Muscle layer of colon (tissue), 2 donors: ENCODE measurements around the gene DUSP18.

ENCODE experiments used
- H3K27ac ChIP-seq: one replicate; pipeline ENCODE4 v1.7.0; 2013; ENCODE audit warnings: low read depth, mild to moderate bottlenecking, low read length, moderate library complexity
- H3K27me3 ChIP-seq, 2 donors: one replicate each; pipeline ENCODE4 v1.7.0; 2013; ENCODE audit warnings: low read length in 2 of 2, mild to moderate bottlenecking in 2 of 2; ENCODE audit not compliant: insufficient read depth in 2 of 2, control insufficient read depth in 1 of 2
- H3K36me3 ChIP-seq: one replicate; pipeline ENCODE4 v1.7.0; 2013; ENCODE audit warnings: mild to moderate bottlenecking, low read length; ENCODE audit not compliant: insufficient read depth
- H3K4me1 ChIP-seq: one replicate; pipeline ENCODE4 v1.7.0; 2013; ENCODE audit warnings: mild to moderate bottlenecking, low read length; ENCODE audit not compliant: insufficient read depth
- H3K4me3 ChIP-seq, 2 donors: one replicate each; pipeline ENCODE4 v1.7.0; 2013; ENCODE audit warnings: low read length in 2 of 2, low read depth in 1 of 2, mild to moderate bottlenecking in 1 of 2, moderate library complexity in 1 of 2
- H3K9ac ChIP-seq: one replicate; pipeline ENCODE4 v1.7.0; 2013; ENCODE audit warnings: low read length
- H3K9me3 ChIP-seq: one replicate; pipeline ENCODE4 v1.7.0; 2013; ENCODE audit warnings: mild to moderate bottlenecking, low read length
- donor health status: abdominal sarcoma.
- donor health status: Adenocarcinoma of cecum.

Gene DUSP18

DNA sequence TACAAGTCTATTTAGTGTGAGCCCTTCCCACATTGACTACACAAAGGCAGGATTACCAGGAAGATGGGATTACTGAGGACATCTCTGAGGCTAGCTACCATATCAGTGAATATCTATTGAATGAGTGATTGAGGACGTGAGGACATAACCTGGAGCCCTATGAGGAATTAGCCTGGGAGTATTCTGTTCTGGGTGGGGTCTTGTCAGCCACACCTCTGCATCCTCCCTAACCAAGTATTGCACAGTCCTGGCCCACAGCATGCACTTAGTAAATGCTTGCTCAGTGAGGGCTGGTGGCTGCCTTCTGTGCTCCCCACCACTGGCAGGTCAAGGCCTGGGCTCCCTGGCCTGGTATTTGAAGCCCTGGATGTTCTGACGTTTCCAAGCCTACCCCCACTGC lies 14.8 kb downstream of the DUSP18 start:
- Histone ChIP-seq H3K27me3 (no peaks in the 10 kb centered on the region), H3K9me3 (no peaks in the 10 kb centered on the region), H3K4me1 (no peaks in the 10 kb centered on the region), H3K9ac (no peak overlapping the region), H3K27ac (no peak overlapping the region), H3K36me3 (no peaks in the 10 kb centered on the region), H3K4me3 (no peak overlapping the region)

DNA sequence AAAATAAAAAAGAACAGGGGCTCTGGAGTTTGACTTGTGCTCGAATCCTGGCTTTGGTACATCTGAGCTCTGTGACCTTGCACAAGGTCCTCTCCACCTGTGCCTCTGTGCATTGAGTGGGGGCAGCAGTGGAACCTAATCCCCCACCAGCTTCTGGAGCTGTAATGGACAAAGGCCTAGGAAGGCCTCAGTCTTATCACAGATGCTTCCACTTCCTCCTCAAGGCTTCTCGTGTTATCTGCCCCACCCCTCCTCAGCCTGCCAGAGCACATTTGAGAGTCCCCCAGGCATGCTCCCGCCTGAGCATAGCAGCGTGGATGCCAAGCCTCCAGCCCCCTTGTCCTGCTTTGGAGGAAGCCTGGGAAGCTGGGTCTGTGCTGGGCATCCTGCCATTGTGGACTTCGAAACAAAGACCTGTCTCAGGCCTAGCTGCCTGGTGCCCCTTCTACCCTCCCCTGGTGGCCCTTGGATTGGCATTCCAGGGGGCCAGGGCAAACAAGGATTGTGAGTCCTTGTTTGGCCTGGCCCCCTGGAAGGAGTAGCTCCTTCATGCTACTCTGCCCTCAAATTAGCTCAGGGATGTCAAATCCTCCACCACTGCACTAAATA lies 17.1 kb downstream of the DUSP18 start:
- Histone ChIP-seq H3K27me3 (no peaks in the 10 kb centered on the region), H3K9me3 (no peaks in the 10 kb centered on the region), H3K27ac (no peak overlapping the region), H3K36me3 (no peaks in the 10 kb centered on the region), H3K4me1 (no peaks in the 10 kb centered on the region), H3K4me3 (no peak overlapping the region), H3K9ac (no peak overlapping the region)

DNA sequence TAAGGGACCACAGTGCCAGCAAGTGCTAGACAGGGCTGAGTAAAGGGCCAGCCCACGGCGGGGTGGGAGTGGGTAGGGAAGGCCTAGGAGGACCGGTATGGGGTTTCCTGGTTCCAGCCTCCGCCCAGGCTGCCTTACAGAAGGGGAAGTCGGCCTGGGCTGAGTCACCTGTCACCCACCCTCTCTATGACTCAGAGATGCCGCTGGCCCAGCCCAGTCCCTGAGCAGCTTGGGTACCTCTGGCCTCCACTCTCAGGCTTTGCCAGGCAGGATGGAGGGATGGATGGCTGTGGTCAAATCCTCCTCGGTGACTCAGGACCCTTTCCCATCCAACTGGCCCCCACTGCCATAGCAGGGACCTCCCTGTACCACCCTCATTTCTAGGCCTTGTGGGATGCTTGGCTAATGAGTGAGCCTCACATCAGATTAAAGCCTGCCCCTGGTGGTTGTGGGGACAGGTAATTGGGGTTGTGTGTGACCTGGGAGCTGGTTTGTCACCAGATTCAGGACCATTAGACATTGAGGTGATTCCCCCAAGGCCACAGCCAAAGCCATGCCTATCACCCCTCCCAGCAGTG lies 18.2 kb downstream of the DUSP18 start:
- H3K27ac ChIP-seq, result no peak overlapping the region

DNA sequence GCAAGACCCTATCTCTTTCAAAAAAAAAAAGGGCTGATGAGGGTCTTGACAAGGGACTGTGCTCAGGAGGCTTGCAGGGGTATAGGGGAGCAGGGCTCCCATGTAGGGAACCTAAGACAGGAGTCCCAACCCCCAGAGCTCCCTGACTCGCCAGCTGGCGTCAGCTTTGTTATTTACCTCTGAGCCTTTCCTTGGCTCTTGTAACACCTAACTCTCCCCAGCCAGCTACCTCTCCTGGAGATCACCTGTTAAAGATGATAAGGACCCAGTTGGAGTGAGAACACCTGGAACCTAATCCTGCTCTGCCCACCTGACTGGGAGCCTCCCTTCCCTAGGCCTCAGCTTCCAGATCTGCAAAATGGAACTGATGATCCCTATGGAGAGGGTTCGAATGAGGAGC lies 18.9 kb downstream of the DUSP18 start:
- H3K4me3 ChIP-seq, result no peak overlapping the region
- no peaks in the 10 kb centered on the region for H3K27me3 ChIP-seq
- no peaks in the 10 kb centered on the region for H3K36me3 ChIP-seq
- H3K9me3 ChIP-seq, result no peaks in the 10 kb centered on the region
- no peak overlapping the region for H3K27ac ChIP-seq
- H3K9ac ChIP-seq, result no peak overlapping the region
- H3K4me1 ChIP-seq, result no peaks in the 10 kb centered on the region

More for the DNA sequence above, 18.2 kb downstream of the DUSP18 start:
- Histone ChIP-seq H3K36me3 (no peaks in the 10 kb centered on the region), H3K9me3 (no peaks in the 10 kb centered on the region), H3K27me3 (no peaks in the 10 kb centered on the region), H3K9ac (no peak overlapping the region), H3K4me1 (no peaks in the 10 kb centered on the region), H3K4me3 (no peak overlapping the region)

- Histone ChIP-seq H3K36me3 (no peaks in the 10 kb centered on the region), H3K27ac (no peak overlapping the region)
Observed at GRCh38 chr22:30647536-30647935, 20.1 kb downstream of the DUSP18 start.

GRCh38 chr22:30646518-30647160 lies 21.0 kb downstream of the DUSP18 start:
- H3K36me3 ChIP-seq, result no peaks in the 10 kb centered on the region
- H3K9ac ChIP-seq, result no peak overlapping the region
- H3K4me3 ChIP-seq, result no peak overlapping the region
- H3K27ac ChIP-seq, result no peak overlapping the region
- H3K4me1 ChIP-seq, result no peaks in the 10 kb centered on the region
- H3K27me3 ChIP-seq, result no peaks in the 10 kb centered on the region
- H3K9me3 ChIP-seq, result no peaks in the 10 kb centered on the region

More at GRCh38 chr22:30647536-30647935, 20.1 kb downstream of the DUSP18 start:
- Histone ChIP-seq H3K9ac (no peak overlapping the region), H3K27me3 (no peaks in the 10 kb centered on the region), H3K4me1 (no peaks in the 10 kb centered on the region), H3K9me3 (no peaks in the 10 kb centered on the region), H3K4me3 (no peak overlapping the region)

DNA sequence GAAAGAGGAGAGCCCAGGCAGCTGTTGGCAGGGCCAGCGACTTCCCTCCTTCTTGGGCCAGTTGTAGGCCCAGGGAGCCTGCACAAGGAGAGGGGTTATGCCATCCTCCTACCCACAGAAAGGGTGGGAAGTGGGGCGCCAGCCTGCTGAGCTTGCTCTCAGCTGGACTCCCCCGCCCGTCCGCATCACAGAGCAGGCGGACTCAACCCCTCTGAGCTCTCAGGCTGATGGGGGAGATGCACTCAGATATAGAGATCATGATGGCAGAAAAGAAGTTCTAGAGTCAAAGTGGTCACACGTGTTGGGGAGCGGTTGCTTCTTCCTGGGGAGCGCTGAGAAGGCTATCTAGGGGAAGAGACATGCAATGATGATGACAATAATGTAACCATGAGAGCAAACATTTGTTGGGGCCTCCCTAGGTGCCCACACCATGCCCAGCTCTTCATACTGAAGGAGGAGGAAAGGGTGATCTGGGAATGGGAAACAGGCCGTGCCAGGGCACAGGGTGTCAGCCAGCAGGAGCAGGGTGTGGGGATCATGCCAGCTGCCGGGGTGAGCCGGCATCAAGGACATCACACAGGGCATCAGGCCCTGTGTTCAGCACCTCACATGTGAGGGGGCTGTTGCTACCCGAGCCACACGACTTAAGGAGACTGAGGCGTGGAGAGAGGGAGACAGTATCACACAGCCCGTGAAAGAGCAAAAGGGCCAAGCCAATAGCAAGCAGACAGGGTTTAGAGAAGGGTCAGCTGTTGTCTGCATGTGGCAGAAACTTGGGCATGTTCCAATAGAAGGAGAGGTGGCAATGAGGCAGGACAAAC lies 24.4 kb downstream of the DUSP18 start:
- Histone ChIP-seq H3K27ac (no peak overlapping the region), H3K27me3 (no peaks in the 10 kb centered on the region), H3K9me3 (no peaks in the 10 kb centered on the region), H3K4me1 (no peaks in the 10 kb centered on the region), H3K9ac (no peak overlapping the region), H3K4me3 (no peak overlapping the region), H3K36me3 (no peaks in the 10 kb centered on the region)

DNA sequence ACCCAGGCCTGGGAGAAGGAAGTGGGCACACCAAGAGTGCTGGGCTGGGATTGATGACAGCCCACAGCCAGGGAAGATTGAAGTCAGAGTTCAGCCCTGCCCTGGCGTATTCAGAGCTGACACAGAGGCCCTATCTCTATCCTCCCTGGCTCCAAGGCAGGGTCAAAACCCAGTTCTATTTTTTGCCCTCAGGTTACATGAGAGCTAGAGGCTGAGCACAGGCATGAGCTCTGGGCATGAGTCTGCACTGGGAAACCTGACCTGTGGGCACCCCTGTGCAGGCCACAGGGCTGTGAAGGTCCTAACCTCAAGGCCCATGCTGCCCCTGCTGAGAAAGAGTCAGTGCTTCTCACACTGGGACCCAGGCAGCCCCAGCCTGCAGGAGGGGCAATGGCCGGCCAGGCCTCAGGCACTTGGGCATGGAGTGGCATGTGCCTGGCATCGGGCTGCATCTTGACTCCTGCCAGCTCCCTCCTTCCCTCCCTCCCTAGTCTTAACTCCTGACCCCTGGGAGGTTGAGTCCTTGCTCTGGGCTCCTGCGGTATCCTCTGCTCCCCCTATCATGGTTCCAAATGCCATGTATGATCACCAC lies 26.7 kb downstream of the DUSP18 start:
- no peaks in the 10 kb centered on the region for H3K36me3 ChIP-seq
- H3K27me3 ChIP-seq, result no peaks in the 10 kb centered on the region
- H3K4me3 ChIP-seq, result no peak overlapping the region
- H3K9ac ChIP-seq, result no peak overlapping the region
- no peaks in the 10 kb centered on the region for H3K9me3 ChIP-seq
- H3K27ac ChIP-seq, result no peak overlapping the region
- peaks cover 18% of the 10 kb centered on the region for H3K4me1 ChIP-seq

- Histone ChIP-seq H3K9ac (no peak overlapping the region), H3K36me3 (no peaks in the 10 kb centered on the region), H3K9me3 (no peaks in the 10 kb centered on the region), H3K4me1 (peaks cover 18% of the 10 kb centered on the region), H3K4me3 (no peak overlapping the region), H3K27me3 (no peaks in the 10 kb centered on the region), H3K27ac (no peak overlapping the region)
Observed at GRCh38 chr22:30640361-30640760, 27.3 kb downstream of the DUSP18 start.

DNA sequence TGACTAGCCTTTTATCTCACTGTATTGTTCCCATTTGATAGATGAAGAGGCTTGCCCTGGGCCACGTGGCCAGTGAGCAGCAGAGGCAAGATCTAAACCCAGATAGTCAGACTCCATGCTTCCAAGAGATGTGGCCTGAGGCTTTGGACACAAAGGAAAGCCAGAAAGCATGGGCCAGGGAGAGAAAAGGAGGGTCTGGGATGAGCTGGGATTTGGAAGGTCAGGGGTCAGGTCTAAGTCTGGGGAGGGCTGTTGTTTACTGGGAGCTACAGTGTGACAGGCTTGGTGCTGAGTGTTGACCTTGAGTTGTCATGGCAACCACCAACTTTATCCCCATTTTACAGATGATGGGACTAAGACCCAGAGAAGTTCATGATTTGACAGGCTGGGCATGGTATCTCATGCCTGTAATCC lies 30.0 kb downstream of the DUSP18 start:
- peaks cover 26% of the 10 kb centered on the region for H3K4me1 ChIP-seq
- H3K9ac ChIP-seq, result no peak overlapping the region
- H3K27me3 ChIP-seq, result no peaks in the 10 kb centered on the region
- H3K9me3 ChIP-seq, result no peaks in the 10 kb centered on the region
- no peaks in the 10 kb centered on the region for H3K36me3 ChIP-seq
- H3K4me3 ChIP-seq, result peak overlapping the region in 1 of 2 donors; percentile 94
- no peak overlapping the region for H3K27ac ChIP-seq
